Uterus (tissue), 4 donors: Measurements from ENCODE around the gene CDH13. TPM values are rescaled to one million over a fixed set of nuclear protein-coding genes. Genes with fewer than 3 reads are reported as not detected.

Experiments
- DNase-seq, 2 donors: peaks; one replicate each; pipeline ENCODE4 v3.0.0-alpha.2; 2019 to 2020
- H3K27ac ChIP-seq, 2 donors: fragments of 200-600 bp; sonication (generic); 1 replicate in 1 of 2; 2 replicates in 1 of 2; pipeline ENCODE4 v1.5.1; 2016 to 2018
- H3K27me3 ChIP-seq, 2 donors: fragments of 200-600 bp; sonication (generic); one replicate each; pipeline ENCODE4 v1.5.1; 2018 to 2019; ENCODE audit warnings: control low read depth in 1 of 2
- H3K36me3 ChIP-seq, 2 donors: fragments of 200-600 bp; sonication (generic); one replicate each; pipeline ENCODE4 v1.5.1; 2019; ENCODE audit warnings: control low read depth in 1 of 2
- H3K4me1 ChIP-seq, 2 donors: fragments of 200-600 bp; sonication (generic); one replicate each; pipeline ENCODE4 v1.5.1; 2018 to 2019; ENCODE audit warnings: control low read depth in 1 of 2
- H3K4me3 ChIP-seq, 2 donors: fragments of 200-600 bp; sonication (generic); 1 replicate in 1 of 2; 2 replicates in 1 of 2; pipeline ENCODE4 v1.5.1; 2018 to 2019; ENCODE audit warnings: mild to moderate bottlenecking in 1 of 2
- H3K9me3 ChIP-seq, 2 donors: fragments of 200-600 bp; sonication (generic); one replicate each; pipeline ENCODE4 v1.5.1; 2019; ENCODE audit warnings: control low read depth in 1 of 2
- POLR2A ChIP-seq, 2 donors: fragments of 450-650 bp; IDR thresholded peaks; one replicate each; pipeline ENCODE4 v1.6.1; 2016; ENCODE audit warnings: antibody characterized with exemption in 2 of 2, mild to moderate bottlenecking in 1 of 2, moderate library complexity in 1 of 2
- intact Hi-C: fragments of 100-400 bp; cut with DNase I; formaldehyde crosslinking; loops from one replicate; pipeline ENCODE4 v1.15.1; 2023; ENCODE audit warnings: low total_unique reads
- total RNA-seq, 4 donors: library from RNA; depleted of rRNA in 3 of 4; stranded (reverse); fragments of >200 nt in 3 of 4; gene quantifications; one replicate each; pipeline versions ENCODE4 v1.1.0 to v1.2.4, GENCODE V29; 2014 to 2023
- TF ChIP-seq, protein P1 (sequence below), 4 experiments: fragments of 200-600 bp in 2 of 4; fragments of 450-650 bp in 2 of 4; sonication (generic) in 2 of 4; IDR thresholded peaks; one replicate each; pipeline ENCODE4 v1.5.1; 2016 to 2019; ENCODE audit warnings: antibody characterized with exemption in 4 of 4, mild to moderate bottlenecking in 2 of 4, moderate library complexity in 1 of 4
- donor health status: DM: yes; HTN: yes; CAD: no.

Gene CDH13
- total RNA-seq, 4 donors from 2014 or later: 49.1 to 99.4 (median 82.7) TPM

- no peak overlapping the region for H3K4me3 ChIP-seq
- no peaks in the 10 kb centered on the region for H3K27me3 ChIP-seq
- H3K27ac ChIP-seq: no peak overlapping the region
- DNase-seq: no peak
- no peaks in the 10 kb centered on the region for H3K4me1 ChIP-seq
- no peaks in the 10 kb centered on the region for H3K36me3 ChIP-seq
- no peaks in the 10 kb centered on the region for H3K9me3 ChIP-seq
- intact Hi-C loops: no loop called here
- TF ChIP-seq POLR2A (IDR thresholded peaks at IDR 0.05): no peak
- TF ChIP-seq, protein P1, sequence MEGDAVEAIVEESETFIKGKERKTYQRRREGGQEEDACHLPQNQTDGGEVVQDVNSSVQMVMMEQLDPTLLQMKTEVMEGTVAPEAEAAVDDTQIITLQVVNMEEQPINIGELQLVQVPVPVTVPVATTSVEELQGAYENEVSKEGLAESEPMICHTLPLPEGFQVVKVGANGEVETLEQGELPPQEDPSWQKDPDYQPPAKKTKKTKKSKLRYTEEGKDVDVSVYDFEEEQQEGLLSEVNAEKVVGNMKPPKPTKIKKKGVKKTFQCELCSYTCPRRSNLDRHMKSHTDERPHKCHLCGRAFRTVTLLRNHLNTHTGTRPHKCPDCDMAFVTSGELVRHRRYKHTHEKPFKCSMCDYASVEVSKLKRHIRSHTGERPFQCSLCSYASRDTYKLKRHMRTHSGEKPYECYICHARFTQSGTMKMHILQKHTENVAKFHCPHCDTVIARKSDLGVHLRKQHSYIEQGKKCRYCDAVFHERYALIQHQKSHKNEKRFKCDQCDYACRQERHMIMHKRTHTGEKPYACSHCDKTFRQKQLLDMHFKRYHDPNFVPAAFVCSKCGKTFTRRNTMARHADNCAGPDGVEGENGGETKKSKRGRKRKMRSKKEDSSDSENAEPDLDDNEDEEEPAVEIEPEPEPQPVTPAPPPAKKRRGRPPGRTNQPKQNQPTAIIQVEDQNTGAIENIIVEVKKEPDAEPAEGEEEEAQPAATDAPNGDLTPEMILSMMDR (IDR thresholded peaks at IDR 0.05): no peak
Measured at GRCh38 chr16:83316458-83316857, 689.7 kb downstream of the CDH13 start.

GRCh38 chr16:83318390-83318789 lies 691.6 kb downstream of the CDH13 start:
- TF ChIP-seq POLR2A (IDR thresholded peaks at IDR 0.05): no peak
- TF ChIP-seq, protein P1 (IDR thresholded peaks at IDR 0.05): no peak
- H3K9me3 ChIP-seq: no peaks in the 10 kb centered on the region
- no peaks in the 10 kb centered on the region for H3K36me3 ChIP-seq
- no peak for DNase-seq
- intact Hi-C loops: no loop called here
- H3K27me3 ChIP-seq: no peaks in the 10 kb centered on the region
- H3K4me3 ChIP-seq: no peak overlapping the region
- H3K27ac ChIP-seq: no peak overlapping the region
- no peaks in the 10 kb centered on the region for H3K4me1 ChIP-seq

- H3K27ac ChIP-seq: no peak overlapping the region
- H3K36me3 ChIP-seq: no peaks in the 10 kb centered on the region
- intact Hi-C loops: no loop called here
- H3K9me3 ChIP-seq: no peaks in the 10 kb centered on the region
- TF ChIP-seq, protein P1 (IDR thresholded peaks at IDR 0.05): no peak
- no peak for TF ChIP-seq POLR2A (IDR thresholded peaks at IDR 0.05)
- no peaks in the 10 kb centered on the region for H3K4me1 ChIP-seq
- no peak overlapping the region for H3K4me3 ChIP-seq
- no peak for DNase-seq
- H3K27me3 ChIP-seq: no peaks in the 10 kb centered on the region
Measured at GRCh38 chr16:83328936-83329335, 702.2 kb downstream of the CDH13 start.

GRCh38 chr16:83329441-83329840 lies 702.7 kb downstream of the CDH13 start:
- H3K4me3 ChIP-seq: no peak overlapping the region
- H3K27me3 ChIP-seq: no peaks in the 10 kb centered on the region
- no peaks in the 10 kb centered on the region for H3K36me3 ChIP-seq
- TF ChIP-seq POLR2A (IDR thresholded peaks at IDR 0.05): no peak
- no peaks in the 10 kb centered on the region for H3K9me3 ChIP-seq
- DNase-seq: no peak
- intact Hi-C loops: no loop called here
- no peaks in the 10 kb centered on the region for H3K4me1 ChIP-seq
- no peak overlapping the region for H3K27ac ChIP-seq

- intact Hi-C loops: no loop called here
- H3K4me1 ChIP-seq: no peaks in the 10 kb centered on the region
Measured at GRCh38 chr16:83330251-83330650, 703.5 kb downstream of the CDH13 start.

More at GRCh38 chr16:83330251-83330650, 703.5 kb downstream of the CDH13 start:
- H3K9me3 ChIP-seq: no peaks in the 10 kb centered on the region
- DNase-seq: no peak
- no peak overlapping the region for H3K27ac ChIP-seq
- H3K27me3 ChIP-seq: no peaks in the 10 kb centered on the region
- H3K4me3 ChIP-seq: no peak overlapping the region
- TF ChIP-seq, protein P1 (IDR thresholded peaks at IDR 0.05): no peak
- TF ChIP-seq POLR2A (IDR thresholded peaks at IDR 0.05): no peak
- no peaks in the 10 kb centered on the region for H3K36me3 ChIP-seq
